Uterus (tissue), 4 donors: Measurements from ENCODE around the gene XYLT2. TPM values are rescaled to one million over a fixed set of nuclear protein-coding genes. Genes with fewer than 3 reads are reported as not detected.

ENCODE experiments used
- DNase-seq, 2 donors: peaks; one replicate each; pipeline ENCODE4 v3.0.0-alpha.2; 2019 to 2020
- H3K27ac ChIP-seq, 2 donors: fragments of 200-600 bp; sonication (generic); 1 replicate in 1 of 2; 2 replicates in 1 of 2; pipeline ENCODE4 v1.5.1; 2016 to 2018
- H3K27me3 ChIP-seq, 2 donors: fragments of 200-600 bp; sonication (generic); one replicate each; pipeline ENCODE4 v1.5.1; 2018 to 2019; ENCODE audit warnings: control low read depth in 1 of 2
- H3K36me3 ChIP-seq, 2 donors: fragments of 200-600 bp; sonication (generic); one replicate each; pipeline ENCODE4 v1.5.1; 2019; ENCODE audit warnings: control low read depth in 1 of 2
- H3K4me1 ChIP-seq, 2 donors: fragments of 200-600 bp; sonication (generic); one replicate each; pipeline ENCODE4 v1.5.1; 2018 to 2019; ENCODE audit warnings: control low read depth in 1 of 2
- H3K4me3 ChIP-seq, 2 donors: fragments of 200-600 bp; sonication (generic); 1 replicate in 1 of 2; 2 replicates in 1 of 2; pipeline ENCODE4 v1.5.1; 2018 to 2019; ENCODE audit warnings: mild to moderate bottlenecking in 1 of 2
- H3K9me3 ChIP-seq, 2 donors: fragments of 200-600 bp; sonication (generic); one replicate each; pipeline ENCODE4 v1.5.1; 2019; ENCODE audit warnings: control low read depth in 1 of 2
- CTCF ChIP-seq, 4 experiments: fragments of 200-600 bp in 2 of 4; fragments of 450-650 bp in 2 of 4; sonication (generic) in 2 of 4; IDR thresholded peaks; one replicate each; pipeline ENCODE4 v1.5.1; 2016 to 2019; ENCODE audit warnings: antibody characterized with exemption in 4 of 4, mild to moderate bottlenecking in 2 of 4, moderate library complexity in 1 of 4
- POLR2A ChIP-seq, 2 donors: fragments of 450-650 bp; IDR thresholded peaks; one replicate each; pipeline ENCODE4 v1.6.1; 2016; ENCODE audit warnings: antibody characterized with exemption in 2 of 2, mild to moderate bottlenecking in 1 of 2, moderate library complexity in 1 of 2
- intact Hi-C: fragments of 100-400 bp; cut with DNase I; formaldehyde crosslinking; loops from one replicate; pipeline ENCODE4 v1.15.1; 2023; ENCODE audit warnings: low total_unique reads
- total RNA-seq, 4 donors: library from RNA; depleted of rRNA in 3 of 4; stranded (reverse); fragments of >200 nt in 3 of 4; gene quantifications; one replicate each; pipeline versions ENCODE4 v1.1.0 to v1.2.4, GENCODE V29; 2014 to 2023
- donor health status: DM: yes; HTN: yes; CAD: no.

Gene XYLT2
- total RNA-seq, 4 donors from 2014 or later = 23.5 to 34.0 (median 28.5) TPM

- H3K9me3 ChIP-seq = no peaks in the 10 kb centered on the region
- intact Hi-C loops = no loop called here
- TF ChIP-seq POLR2A (IDR thresholded peaks at IDR 0.05) (no peak), CTCF (IDR thresholded peaks at IDR 0.05) (no peak)
- DNase-seq = no peak
- H3K4me1 ChIP-seq = peaks cover 0 to 5% of the 10 kb centered on the region in 2 donors
- no peak overlapping the region for H3K4me3 ChIP-seq
- H3K27me3 ChIP-seq = no peaks in the 10 kb centered on the region
- H3K27ac ChIP-seq = no peak overlapping the region
- no peaks in the 10 kb centered on the region for H3K36me3 ChIP-seq
Measured at GRCh38 chr17:50363217-50364060, 17.5 kb downstream of the XYLT2 start.

GRCh38 chr17:50364061-50364458 lies 18.1 kb downstream of the XYLT2 start:
- Histone ChIP-seq H3K36me3 (no peaks in the 10 kb centered on the region), H3K27ac (no peak overlapping the region), H3K4me1 (peaks cover 0 to 5% of the 10 kb centered on the region in 2 donors), H3K4me3 (no peak overlapping the region), H3K9me3 (no peaks in the 10 kb centered on the region), H3K27me3 (no peaks in the 10 kb centered on the region)
- intact Hi-C loops = no loop called here
- TF ChIP-seq CTCF (IDR thresholded peaks at IDR 0.05) (no peak), POLR2A (IDR thresholded peaks at IDR 0.05) (no peak)
- no peak for DNase-seq

- Histone ChIP-seq H3K4me1 (peaks cover 0 to 5% of the 10 kb centered on the region in 2 donors), H3K4me3 (no peak overlapping the region), H3K9me3 (no peaks in the 10 kb centered on the region), H3K27me3 (no peaks in the 10 kb centered on the region), H3K27ac (no peak overlapping the region), H3K36me3 (no peaks in the 10 kb centered on the region)
- TF ChIP-seq CTCF (IDR thresholded peaks at IDR 0.05) (no peak), POLR2A (IDR thresholded peaks at IDR 0.05) (no peak)
- intact Hi-C loops = no loop called here
- DNase-seq = no peak
Measured at GRCh38 chr17:50364715-50365114, 18.8 kb downstream of the XYLT2 start.

- no peak for DNase-seq
- Histone ChIP-seq H3K27me3 (no peaks in the 10 kb centered on the region), H3K9me3 (no peaks in the 10 kb centered on the region), H3K36me3 (no peaks in the 10 kb centered on the region), H3K4me1 (peaks cover 0 to 5% of the 10 kb centered on the region in 2 donors), H3K27ac (no peak overlapping the region), H3K4me3 (no peak overlapping the region)
- intact Hi-C loops = no loop called here
- TF ChIP-seq POLR2A (IDR thresholded peaks at IDR 0.05) (no peak), CTCF (IDR thresholded peaks at IDR 0.05) (no peak)
Measured at GRCh38 chr17:50365165-50365564, 19.2 kb downstream of the XYLT2 start.

GRCh38 chr17:50365649-50366393 lies 19.9 kb downstream of the XYLT2 start:
- Histone ChIP-seq H3K9me3 (no peaks in the 10 kb centered on the region), H3K27me3 (no peaks in the 10 kb centered on the region), H3K27ac (no peak overlapping the region), H3K4me3 (no peak overlapping the region), H3K4me1 (peaks cover 0 to 5% of the 10 kb centered on the region in 2 donors), H3K36me3 (no peaks in the 10 kb centered on the region)
- intact Hi-C loops = no loop called here
- no peak for TF ChIP-seq CTCF (IDR thresholded peaks at IDR 0.05)
- no peak for TF ChIP-seq POLR2A (IDR thresholded peaks at IDR 0.05)
- no peak for DNase-seq
